Ishikawa (cell line): ENCODE results near the gene MACROD2.

Source experiments
- CEBPB ChIP-seq: IDR thresholded peaks from 2 replicates; pipeline ENCODE4 v1.6.1; 2012
- CREB1 ChIP-seq: IDR thresholded peaks from 2 replicates; pipeline ENCODE4 v1.6.1; 2012; ENCODE audit warnings: low read depth
- EGR1 ChIP-seq: IDR thresholded peaks from 2 replicates; pipeline ENCODE4 v1.6.1; 2012
- EP300 ChIP-seq: IDR thresholded peaks from 2 replicates; pipeline ENCODE4 v1.6.1; 2012; ENCODE audit warnings: borderline replicate concordance
- FOXM1 ChIP-seq: IDR thresholded peaks from 2 replicates; pipeline ENCODE4 v1.6.1; 2012; ENCODE audit warnings: low read depth, borderline replicate concordance
- NFIC ChIP-seq: IDR thresholded peaks from 2 replicates; pipeline ENCODE4 v1.6.1; 2012
- RAD21 ChIP-seq: IDR thresholded peaks from 2 replicates; pipeline ENCODE4 v1.6.1; 2012; ENCODE audit warnings: low read depth
- TAF1 ChIP-seq: IDR thresholded peaks from 2 replicates; pipeline ENCODE4 v1.6.1; 2012; ENCODE audit warnings: low read depth, mild to moderate bottlenecking
- TCF12 ChIP-seq: IDR thresholded peaks from 2 replicates; pipeline ENCODE4 v1.6.1; 2012; ENCODE audit warnings: low read depth
- TEAD4 ChIP-seq: IDR thresholded peaks from 2 replicates; pipeline ENCODE4 v1.6.1; 2012
- YY1 ChIP-seq: IDR thresholded peaks from 2 replicates; pipeline ENCODE4 v1.6.1; 2012; ENCODE audit warnings: low read depth
- ZBTB7A ChIP-seq: IDR thresholded peaks from 2 replicates; pipeline ENCODE4 v1.6.1; 2012; ENCODE audit warnings: low read depth
- TF ChIP-seq, protein P1 (sequence below): IDR thresholded peaks from 2 replicates; pipeline ENCODE4 v1.6.1; 2012
- TF ChIP-seq, protein P2 (sequence below): IDR thresholded peaks from 2 replicates; pipeline ENCODE4 v1.6.1; 2012
- TF ChIP-seq, protein P3 (sequence below): IDR thresholded peaks from 2 replicates; pipeline ENCODE4 v1.6.1; 2012; ENCODE audit warnings: low read depth, mild to moderate bottlenecking

MACROD2 gene

DNA sequence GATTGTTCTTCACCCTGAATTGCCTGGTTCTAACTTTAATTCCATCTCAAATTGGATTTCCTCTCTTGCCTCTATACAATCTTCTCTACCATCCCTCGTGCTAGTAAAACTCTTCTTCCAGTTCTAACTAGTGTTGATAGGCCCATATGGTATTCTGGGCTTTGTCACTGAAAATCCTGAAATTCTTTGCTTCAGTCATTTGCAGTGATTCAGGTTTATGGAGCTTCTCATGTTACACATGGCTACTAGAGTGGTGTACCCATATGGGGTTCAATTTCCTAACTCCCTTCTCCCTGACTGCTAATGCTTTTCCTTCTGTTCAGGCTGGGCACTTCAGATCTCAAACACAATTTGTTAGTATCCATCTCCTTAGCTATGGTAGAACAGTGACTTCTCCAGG, 1621.3 kb downstream of the MACROD2 start:
- TF ChIP-seq, protein P1, sequence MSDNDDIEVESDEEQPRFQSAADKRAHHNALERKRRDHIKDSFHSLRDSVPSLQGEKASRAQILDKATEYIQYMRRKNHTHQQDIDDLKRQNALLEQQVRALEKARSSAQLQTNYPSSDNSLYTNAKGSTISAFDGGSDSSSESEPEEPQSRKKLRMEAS = no peak
- TF ChIP-seq ZBTB7A = no peak
- no peak for TF ChIP-seq NFIC
- TF ChIP-seq CREB1 = no peak
- no peak for TF ChIP-seq FOXM1
- no peak for TF ChIP-seq TAF1
- TF ChIP-seq EP300 = no peak
- no peak for TF ChIP-seq EGR1
- TF ChIP-seq, protein P2, sequence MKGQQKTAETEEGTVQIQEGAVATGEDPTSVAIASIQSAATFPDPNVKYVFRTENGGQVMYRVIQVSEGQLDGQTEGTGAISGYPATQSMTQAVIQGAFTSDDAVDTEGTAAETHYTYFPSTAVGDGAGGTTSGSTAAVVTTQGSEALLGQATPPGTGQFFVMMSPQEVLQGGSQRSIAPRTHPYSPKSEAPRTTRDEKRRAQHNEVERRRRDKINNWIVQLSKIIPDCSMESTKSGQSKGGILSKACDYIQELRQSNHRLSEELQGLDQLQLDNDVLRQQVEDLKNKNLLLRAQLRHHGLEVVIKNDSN = no peak
- no peak for TF ChIP-seq CEBPB
- no peak for TF ChIP-seq TEAD4
- no peak for TF ChIP-seq TCF12

DNA sequence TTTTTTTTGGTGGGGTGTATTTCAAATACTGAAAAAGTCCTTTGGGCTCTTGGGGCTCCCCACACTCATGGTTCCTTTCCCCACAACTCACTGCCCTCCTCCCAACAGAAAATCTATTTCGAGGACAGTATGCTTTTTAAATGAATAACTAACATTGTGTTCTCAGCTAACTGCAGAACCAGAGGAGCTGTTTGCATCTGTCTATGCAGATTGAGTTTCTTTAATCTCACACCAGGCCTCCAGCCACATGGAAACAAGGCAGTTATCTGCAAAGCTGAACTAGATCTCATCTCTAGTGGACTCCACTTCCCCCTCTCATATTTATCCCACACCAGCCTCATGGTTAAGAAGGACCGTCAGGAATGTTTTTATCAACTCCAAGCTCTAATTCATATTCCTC, 1622.8 kb downstream of the MACROD2 start:
- TF ChIP-seq, protein P3, sequence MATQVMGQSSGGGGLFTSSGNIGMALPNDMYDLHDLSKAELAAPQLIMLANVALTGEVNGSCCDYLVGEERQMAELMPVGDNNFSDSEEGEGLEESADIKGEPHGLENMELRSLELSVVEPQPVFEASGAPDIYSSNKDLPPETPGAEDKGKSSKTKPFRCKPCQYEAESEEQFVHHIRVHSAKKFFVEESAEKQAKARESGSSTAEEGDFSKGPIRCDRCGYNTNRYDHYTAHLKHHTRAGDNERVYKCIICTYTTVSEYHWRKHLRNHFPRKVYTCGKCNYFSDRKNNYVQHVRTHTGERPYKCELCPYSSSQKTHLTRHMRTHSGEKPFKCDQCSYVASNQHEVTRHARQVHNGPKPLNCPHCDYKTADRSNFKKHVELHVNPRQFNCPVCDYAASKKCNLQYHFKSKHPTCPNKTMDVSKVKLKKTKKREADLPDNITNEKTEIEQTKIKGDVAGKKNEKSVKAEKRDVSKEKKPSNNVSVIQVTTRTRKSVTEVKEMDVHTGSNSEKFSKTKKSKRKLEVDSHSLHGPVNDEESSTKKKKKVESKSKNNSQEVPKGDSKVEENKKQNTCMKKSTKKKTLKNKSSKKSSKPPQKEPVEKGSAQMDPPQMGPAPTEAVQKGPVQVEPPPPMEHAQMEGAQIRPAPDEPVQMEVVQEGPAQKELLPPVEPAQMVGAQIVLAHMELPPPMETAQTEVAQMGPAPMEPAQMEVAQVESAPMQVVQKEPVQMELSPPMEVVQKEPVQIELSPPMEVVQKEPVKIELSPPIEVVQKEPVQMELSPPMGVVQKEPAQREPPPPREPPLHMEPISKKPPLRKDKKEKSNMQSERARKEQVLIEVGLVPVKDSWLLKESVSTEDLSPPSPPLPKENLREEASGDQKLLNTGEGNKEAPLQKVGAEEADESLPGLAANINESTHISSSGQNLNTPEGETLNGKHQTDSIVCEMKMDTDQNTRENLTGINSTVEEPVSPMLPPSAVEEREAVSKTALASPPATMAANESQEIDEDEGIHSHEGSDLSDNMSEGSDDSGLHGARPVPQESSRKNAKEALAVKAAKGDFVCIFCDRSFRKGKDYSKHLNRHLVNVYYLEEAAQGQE = no peak
- no peak for TF ChIP-seq FOXM1
- no peak for TF ChIP-seq EP300
- no peak for TF ChIP-seq TCF12
- TF ChIP-seq RAD21 = no peak
- no peak for TF ChIP-seq YY1
- no peak for TF ChIP-seq CEBPB
- no peak for TF ChIP-seq NFIC
- no peak for TF ChIP-seq TAF1
- no peak for TF ChIP-seq TEAD4
- TF ChIP-seq, protein P2 = no peak
- TF ChIP-seq CREB1 = no peak

DNA sequence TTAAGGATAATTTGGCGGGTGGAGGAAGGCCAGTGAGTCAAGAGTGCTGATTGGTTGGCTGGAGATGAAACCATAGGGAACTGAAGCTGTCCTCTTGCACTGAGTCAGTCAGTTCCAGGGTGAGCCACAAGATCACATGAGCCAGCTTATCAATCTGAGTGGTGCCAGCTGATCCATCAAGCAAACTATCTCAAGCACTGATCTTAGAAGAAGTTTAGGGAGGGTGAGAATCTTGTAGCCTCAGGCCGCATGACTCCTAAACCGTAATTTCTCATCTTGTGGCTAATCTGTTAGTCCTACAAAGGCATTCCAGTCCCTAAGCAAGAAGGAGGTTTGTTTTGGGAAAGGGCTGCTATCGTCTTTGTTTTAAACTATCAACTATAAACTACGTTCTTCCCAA, 1623.6 kb downstream of the MACROD2 start:
- TF ChIP-seq TEAD4 (no peak), YY1 (no peak)
- TF ChIP-seq, protein P3 = no peak
- TF ChIP-seq, protein P1 = no peak

DNA sequence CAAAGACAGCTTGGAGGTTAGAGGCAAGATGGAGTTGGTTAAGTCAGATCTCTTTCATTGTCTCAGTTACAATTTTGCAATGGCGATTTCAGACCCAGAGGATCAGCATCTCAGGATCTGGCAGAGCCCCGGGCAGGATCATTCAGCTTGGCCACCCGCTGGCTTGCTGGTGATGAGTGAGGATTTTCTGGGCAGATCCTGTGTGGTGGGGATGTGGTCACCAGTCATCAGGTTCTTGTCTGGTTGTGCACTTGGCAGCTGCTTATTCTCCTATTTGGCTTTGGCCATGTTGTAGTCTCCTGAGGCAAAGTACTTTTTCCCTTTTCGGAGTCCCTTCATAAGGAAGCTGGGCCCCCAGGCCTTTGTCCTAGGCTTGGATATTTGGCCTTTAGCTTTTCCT, 1624.0 kb downstream of the MACROD2 start:
- TF ChIP-seq YY1 (no peak), ZBTB7A (no peak), CREB1 (no peak), EGR1 (no peak), RAD21 (no peak), FOXM1 (no peak), EP300 (no peak), NFIC (no peak)
- TF ChIP-seq, protein P2 = no peak
- TF ChIP-seq, protein P1 = no peak

DNA sequence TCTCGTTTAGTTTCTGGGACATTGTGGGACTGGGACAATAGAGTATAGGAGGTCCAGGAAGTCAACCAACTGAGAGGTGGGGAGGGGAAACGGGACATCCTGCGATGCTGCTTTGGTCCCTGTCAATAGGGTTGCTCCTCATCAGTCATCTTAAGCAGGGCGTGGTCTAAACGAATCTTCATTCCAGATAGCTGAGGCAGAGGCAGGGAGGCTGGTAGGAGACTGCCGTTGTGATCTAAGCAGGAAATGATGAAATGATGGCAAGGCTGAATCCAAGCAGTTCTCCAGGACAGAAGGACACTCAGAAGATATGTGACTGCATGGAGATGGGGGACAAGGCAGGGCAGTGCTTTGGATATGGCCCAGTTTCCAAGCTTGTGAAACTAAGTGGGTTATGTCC, 1624.5 kb downstream of the MACROD2 start:
- TF ChIP-seq TEAD4 (no peak), TAF1 (no peak), EGR1 (no peak), RAD21 (no peak), CREB1 (no peak), ZBTB7A (no peak), FOXM1 (no peak)
- TF ChIP-seq, protein P1 = no peak
- TF ChIP-seq, protein P2 = no peak
- TF ChIP-seq, protein P3 = no peak
